Measurements from ENCODE around the gene STYX.
A peak's percentile ranks its signal among the peaks of the same experiment; 100 is the strongest.
"Not testable (repeated sequence)": the region's sequence is repeated elsewhere in the genome, so short reads cannot be mapped to it uniquely, and the experiment has no call there.

Gene STYX

GRCh38 chr14:52729035-52729434, 931 bp upstream of the STYX start:
- not testable (repeated sequence) for DNase-seq

GRCh38 chr14:52729585-52729924, 411 bp upstream of the STYX start:
- DNase-seq: no peak

GRCh38 chr14:52730709-52731111, 744 bp downstream of the STYX start:
- peak; percentile 28 for DNase-seq

GRCh38 chr14:52733824-52734223, 3.9 kb downstream of the STYX start:
- no peak for DNase-seq

- no peak for DNase-seq
Measured at GRCh38 chr14:52735921-52736489, 6.0 kb downstream of the STYX start.

- DNase-seq: no peak
Measured at GRCh38 chr14:52738409-52738808, 8.4 kb downstream of the STYX start.

GRCh38 chr14:52740751-52741150, 10.8 kb downstream of the STYX start:
- no peak for DNase-seq

- DNase-seq: no peak
Measured at GRCh38 chr14:52741865-52742264, 11.9 kb downstream of the STYX start.

- no peak for DNase-seq
Measured at GRCh38 chr14:52748647-52749292, 18.8 kb downstream of the STYX start.

GRCh38 chr14:52755607-52756316, 25.8 kb downstream of the STYX start:
- no peak for DNase-seq

- DNase-seq: no peak
Measured at GRCh38 chr14:52759145-52759544, 29.2 kb downstream of the STYX start.

GRCh38 chr14:52762923-52763322, 33.0 kb downstream of the STYX start:
- not testable (repeated sequence) for DNase-seq

- DNase-seq: no peak
Measured at GRCh38 chr14:52767058-52767833, 37.3 kb downstream of the STYX start.

- no peak for DNase-seq
Measured at GRCh38 chr14:52769887-52770286, 39.9 kb downstream of the STYX start.

GRCh38 chr14:52776816-52777215, 46.9 kb downstream of the STYX start:
- DNase-seq: no peak

- DNase-seq: no peak
Measured at GRCh38 chr14:52778702-52779101, 48.7 kb downstream of the STYX start.

- DNase-seq: no peak
Measured at GRCh38 chr14:52780893-52781292, 50.9 kb downstream of the STYX start.

GRCh38 chr14:52781629-52782028, 51.7 kb downstream of the STYX start:
- no peak for DNase-seq

GRCh38 chr14:52783206-52783605, 53.2 kb downstream of the STYX start:
- DNase-seq: no peak

GRCh38 chr14:52786887-52787286, 56.9 kb downstream of the STYX start:
- no peak for DNase-seq

GRCh38 chr14:52789118-52789517, 59.2 kb downstream of the STYX start:
- no peak for DNase-seq

GRCh38 chr14:52790011-52790755, 60.2 kb downstream of the STYX start:
- DNase-seq: no peak

- no peak for DNase-seq
Measured at GRCh38 chr14:52790756-52791222, 60.8 kb downstream of the STYX start.
